IMR-90 (cell line): ENCODE measurements around the gene NALCN. TPM values are rescaled to one million over a fixed set of nuclear protein-coding genes. Genes with fewer than 3 reads are reported as not detected.

Experiments
- ATAC-seq: fragments of 200-7000 bp; cut with Tn5 transposase; 2 replicates; pipeline ENCODE4 v1.9.1; 2020; ENCODE audit warnings: low read depth, mild to moderate bottlenecking, moderate library complexity
- BruUV-seq: library from RNA; stranded (reverse); fragments of 400-500 nt; replicated peaks from 2 replicates; lab custom pipeline; 2021; lab: Mats Ljungman, UMichigan
- CTCF ChIA-PET: fragments of 300-600 bp; formaldehyde crosslinking; extraction: SDS; loops from one replicate; lab custom pipeline; 2021; ENCODE audit warnings: antibody characterized with exemption; lab: Yijun Ruan, JAX
- POLR2A ChIA-PET: fragments of 300-600 bp; sonication (Branson Sonifier 250); formaldehyde crosslinking; loops from one replicate; lab custom pipeline; 2022; ENCODE audit warnings: antibody characterized with exemption; ENCODE audit not compliant: unreplicated experiment; lab: Charles Lee
- DNase-seq: peaks from one replicate; pipeline ENCODE4 v3.0.0; 2013
- H2AFZ ChIP-seq: replicated peaks from 2 replicates; pipeline ENCODE3; 2013; ENCODE audit warnings: low read length, mild to moderate bottlenecking; ENCODE audit not compliant: poor library complexity
- H2AK5ac ChIP-seq: 2 replicates; pipeline ENCODE4 v1.6.1; 2013; ENCODE audit warnings: low read depth, low read length, inconsistent platforms
- H2AK9ac ChIP-seq: replicated peaks from 2 replicates; pipeline ENCODE3; 2013; ENCODE audit warnings: mild to moderate bottlenecking, low read depth, low read length, moderate library complexity; ENCODE audit not compliant: poor library complexity
- H2BK120ac ChIP-seq: 2 replicates; pipeline ENCODE4 v1.6.1; 2013; ENCODE audit warnings: low read depth, low read length, inconsistent platforms
- H2BK15ac ChIP-seq: 3 replicates; pipeline ENCODE4 v1.6.1; 2013; ENCODE audit warnings: low read depth, low read length, inconsistent platforms
- H2BK20ac ChIP-seq: 2 replicates; pipeline ENCODE4 v1.6.1; 2013; ENCODE audit warnings: low read depth, mild to moderate bottlenecking, inconsistent platforms, low read length, moderate library complexity
- H2BK5ac ChIP-seq: 2 replicates; pipeline ENCODE4 v1.6.1; 2013; ENCODE audit warnings: mild to moderate bottlenecking, low read depth, low read length, inconsistent platforms; ENCODE audit not compliant: poor library complexity, severe bottlenecking
- H3K14ac ChIP-seq: replicated peaks from 2 replicates; pipeline ENCODE4 v1.6.1; 2013; ENCODE audit warnings: low read depth, low read length, inconsistent platforms
- H3K18ac ChIP-seq: 2 replicates; pipeline ENCODE4 v1.6.1; 2013; ENCODE audit warnings: low read depth, low read length, control low read depth
- H3K23ac ChIP-seq: 2 replicates; pipeline ENCODE4 v1.6.1; 2013; ENCODE audit warnings: low read depth, low read length, inconsistent platforms
- H3K27ac ChIP-seq: 2 replicates; pipeline ENCODE4 v1.5.1; 2013; ENCODE audit warnings: mild to moderate bottlenecking, control low read depth, low read length; ENCODE audit not compliant: insufficient read depth
- H3K27me3 ChIP-seq: 2 replicates; pipeline ENCODE4 v1.6.1; 2013; ENCODE audit warnings: low read length; ENCODE audit not compliant: control insufficient read depth, insufficient read depth
- H3K36me3 ChIP-seq: 2 replicates; pipeline ENCODE4 v1.6.1; 2013; ENCODE audit warnings: low read length, mixed read lengths; ENCODE audit not compliant: control insufficient read depth, insufficient read depth
- H3K4ac ChIP-seq: 2 replicates; pipeline ENCODE4 v1.6.1; 2013; ENCODE audit warnings: low read depth, low read length, inconsistent platforms
- H3K4me1 ChIP-seq: 2 replicates; pipeline ENCODE4 v1.6.1; 2013; ENCODE audit warnings: low read length, mixed read lengths; ENCODE audit not compliant: control insufficient read depth, insufficient read depth
- H3K4me2 ChIP-seq: 2 replicates; pipeline ENCODE4 v1.6.1; 2013; ENCODE audit warnings: low read depth, mild to moderate bottlenecking, control low read depth, low read length, moderate library complexity
- H3K4me3 ChIP-seq: 2 replicates; pipeline ENCODE4 v1.5.1; 2013; ENCODE audit warnings: low read depth, mild to moderate bottlenecking, control low read depth, low read length, moderate library complexity; ENCODE audit not compliant: insufficient read depth
- H3K56ac ChIP-seq: 2 replicates; pipeline ENCODE4 v1.6.1; 2013; ENCODE audit warnings: low read length, inconsistent platforms; ENCODE audit not compliant: insufficient read depth; ENCODE audit errors: extremely low read depth
- H3K79me1 ChIP-seq, 2 experiments: 2 replicates each; pipeline ENCODE4 v1.6.1; 2013; ENCODE audit warnings: low read length in 2 of 2, inconsistent platforms in 1 of 2, low read depth in 1 of 2
- H3K9ac ChIP-seq: 2 replicates; pipeline ENCODE4 v1.6.1; 2013; ENCODE audit warnings: low read depth, low read length, control low read depth
- H3K9me1 ChIP-seq: 2 replicates; pipeline ENCODE4 v1.6.1; 2013; ENCODE audit warnings: low read length, inconsistent platforms; ENCODE audit not compliant: insufficient read depth
- H3K9me3 ChIP-seq: 2 replicates; pipeline ENCODE4 v1.6.1; 2013; ENCODE audit warnings: low read length; ENCODE audit not compliant: control insufficient read depth, insufficient read depth
- H4K20me1 ChIP-seq: 2 replicates; pipeline ENCODE4 v1.6.1; 2013; ENCODE audit warnings: low read length, inconsistent platforms; ENCODE audit not compliant: insufficient read depth
- H4K5ac ChIP-seq: 2 replicates; pipeline ENCODE4 v1.6.1; 2013; ENCODE audit warnings: mild to moderate bottlenecking, low read depth, low read length, control low read depth
- H4K8ac ChIP-seq, 2 experiments: 2 replicates each; pipeline ENCODE4 v1.6.1; 2013; ENCODE audit warnings: low read depth in 2 of 2, low read length in 2 of 2, control low read depth in 1 of 2, inconsistent platforms in 1 of 2
- H4K91ac ChIP-seq: 2 replicates; pipeline ENCODE4 v1.6.1; 2013; ENCODE audit warnings: low read depth, low read length, inconsistent platforms; ENCODE audit not compliant: insufficient read depth
- CEBPB ChIP-seq: IDR thresholded peaks from 2 replicates; pipeline ENCODE4 v1.6.1; 2012; ENCODE audit warnings: low read depth, low read length, improper control_type of control experiment
- CHD1 ChIP-seq: IDR thresholded peaks from 2 replicates; pipeline ENCODE4 v1.6.1; 2012; ENCODE audit warnings: low read depth, low read length, improper control_type of control experiment
- ELK1 ChIP-seq: fragments of 150-350 bp; IDR thresholded peaks from 2 replicates; pipeline ENCODE4 v1.6.1; 2016; ENCODE audit warnings: low read depth, mild to moderate bottlenecking, low read length, moderate library complexity, borderline replicate concordance
- FOS ChIP-seq: fragments of 150-350 bp; IDR thresholded peaks from 2 replicates; pipeline ENCODE4 v1.6.1; 2016; ENCODE audit warnings: low read depth, low read length
- MXI1 ChIP-seq: IDR thresholded peaks from 2 replicates; pipeline ENCODE4 v1.6.1; 2012; ENCODE audit warnings: low read depth, mild to moderate bottlenecking, low read length, moderate library complexity, borderline replicate concordance
- RAD21 ChIP-seq: IDR thresholded peaks from 2 replicates; pipeline ENCODE4 v1.6.1; 2012; ENCODE audit warnings: low read length, improper control_type of control experiment
- RCOR1 ChIP-seq: IDR thresholded peaks from 2 replicates; pipeline ENCODE4 v1.6.1; 2012; ENCODE audit warnings: mild to moderate bottlenecking, low read length, improper control_type of control experiment; ENCODE audit not compliant: insufficient replicate concordance
- SMC3 ChIP-seq: fragments of 150-350 bp; IDR thresholded peaks from 2 replicates; pipeline ENCODE4 v1.6.1; 2016; ENCODE audit warnings: low read depth, mild to moderate bottlenecking, antibody characterized with exemption, low read length, moderate library complexity
- USF2 ChIP-seq: fragments of 150-350 bp; IDR thresholded peaks from 2 replicates; pipeline ENCODE4 v1.6.1; 2017; ENCODE audit warnings: mild to moderate bottlenecking, antibody characterized with exemption, low read length, low read depth
- WGBS, 2 experiments: methylation state at CpG; one replicate each; pipeline versions ENCODE4 v1.1.5 to v1.1.7; 2013; ENCODE audit warnings: missing lambda C conversion rate in 2 of 2; ENCODE audit not compliant: insufficient read length in 1 of 2; ENCODE audit errors: extremely low coverage in 2 of 2; 5-methylcytosine and 5-hydroxymethylcytosine counted together
- dilution Hi-C: fragments of 300-500 bp; cut with HindIII; formaldehyde crosslinking; loops from one replicate; pipeline ENCODE4 v1.14.3; 2018; ENCODE audit warnings: low sequenced_read_pairs; ENCODE audit not compliant: unreplicated experiment
- in situ Hi-C: fragments of 300-500 bp; cut with MboI; formaldehyde crosslinking; loops from 3 replicates; pipeline ENCODE4 v1.14.3; 2019; ENCODE audit warnings: low sequenced_read_pairs, inconsistent platforms, mixed read lengths
- intact Hi-C: fragments of 100-400 bp; cut with micrococcal nuclease; formaldehyde crosslinking; loops from 2 replicates; pipeline ENCODE4 v1.10.0; 2022
- polyA plus RNA-seq, 3 experiments: library from polyadenylated mRNA; depleted of rRNA; stranded (reverse); fragments of >200 nt; gene quantifications; 2 replicates each; pipeline ENCODE4 v1.2.3, GENCODE V29; 2012; ENCODE audit warnings: low replicate concordance in 1 of 3
- total RNA-seq: library from RNA; depleted of rRNA; stranded (reverse); fragments of >200 nt; gene quantifications from 2 replicates; pipeline ENCODE4 v1.2.3, GENCODE V29; 2012

Gene NALCN
- total and polyA plus RNA-seq, 2 of the 4 experiments (the other 2 are of a cell fraction), result 2.9 to 4.8 TPM

- Histone ChIP-seq H3K4ac (no peak overlapping the region), H2BK15ac (no peak overlapping the region), H3K36me3 (no peaks in the 10 kb centered on the region), H3K18ac (no peak overlapping the region), H3K4me1 (peaks cover 12% of the 10 kb centered on the region), H4K20me1 (no peaks in the 10 kb centered on the region), H3K14ac (no peak overlapping the region), H2BK5ac (no peak overlapping the region), H3K4me3 (no peak overlapping the region), H3K4me2 (no peak overlapping the region), H3K56ac (no peak overlapping the region), H4K5ac (no peak overlapping the region), H3K9me1 (peaks cover 18% of the 10 kb centered on the region), H2BK20ac (no peak overlapping the region), H4K8ac (no peak overlapping the region), H2AK5ac (no peak overlapping the region), H3K79me1 (no peaks in the 10 kb centered on the region; a peak in 1 of 4 replicates), H3K9ac (no peak overlapping the region), H2AK9ac (no peak overlapping the region), H3K9me3 (no peaks in the 10 kb centered on the region), H3K23ac (no peak overlapping the region), H3K27me3 (no peaks in the 10 kb centered on the region), H4K91ac (no peak overlapping the region), H2BK120ac (no peak overlapping the region), H3K27ac (no peak overlapping the region), H2AFZ (no peak overlapping the region)
- BruUV-seq, result no TSS peak
- ChIA-PET CTCF (no interaction called here), POLR2A (no interaction called here)
- in situ Hi-C loops, result no loop called here
- TF ChIP-seq CEBPB (no peak), SMC3 (no peak), FOS (no peak), MXI1 (no peak), ELK1 (no peak), USF2 (no peak), RAD21 (no peak), RCOR1 (no peak), CHD1 (no peak)
- WGBS, 2 experiments, result no CpG with 5 or more reads among the region's 1 CpG
- dilution Hi-C loops, result no loop called here
- DNase-seq, result no peak
- intact Hi-C loops, result no loop called here
- no peak for ATAC-seq
Observed at GRCh38 chr13:101401196-101401595, 15.1 kb downstream of the NALCN start.
